ENCODE data around the gene DAAM1. TPM values are rescaled to one million over a fixed set of nuclear protein-coding genes. Genes with fewer than 3 reads are reported as not detected.

The DAAM1 gene
- total RNA-seq, 1 donor from 2014 or later, result 146 TPM

DNA sequence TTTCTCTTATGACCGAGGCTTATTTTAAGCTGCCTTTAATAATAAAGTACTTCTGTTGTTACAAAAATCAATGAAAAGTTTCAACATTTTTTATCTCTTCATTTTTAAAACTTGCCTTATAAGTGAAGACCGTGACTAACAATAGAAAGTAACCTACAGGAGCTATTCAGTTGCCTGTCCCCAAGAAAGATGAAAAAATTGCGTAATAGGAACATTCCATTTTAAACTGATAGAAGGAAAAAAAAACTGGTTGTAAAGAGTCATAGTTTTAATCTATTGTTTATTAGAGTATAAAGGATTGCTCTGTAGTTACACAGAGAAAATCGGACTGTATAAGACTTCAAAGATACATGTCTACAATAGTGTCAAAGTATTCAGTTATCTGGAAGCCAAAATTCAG is 83.3 kb downstream of the DAAM1 start:
- peaks cover 2% of the 10 kb centered on the region for H3K9me3 Mint-ChIP-seq (ENCODE audit: unreplicated experiment)
- H3K36me3 Mint-ChIP-seq (ENCODE audit: unreplicated experiment), result no peaks in the 10 kb centered on the region
- H3K4me1 Mint-ChIP-seq (ENCODE audit: low read depth, unreplicated experiment), result peaks cover 29% of the 10 kb centered on the region
- DNase-seq, result no peak
- TF ChIP-seq, protein P1, sequence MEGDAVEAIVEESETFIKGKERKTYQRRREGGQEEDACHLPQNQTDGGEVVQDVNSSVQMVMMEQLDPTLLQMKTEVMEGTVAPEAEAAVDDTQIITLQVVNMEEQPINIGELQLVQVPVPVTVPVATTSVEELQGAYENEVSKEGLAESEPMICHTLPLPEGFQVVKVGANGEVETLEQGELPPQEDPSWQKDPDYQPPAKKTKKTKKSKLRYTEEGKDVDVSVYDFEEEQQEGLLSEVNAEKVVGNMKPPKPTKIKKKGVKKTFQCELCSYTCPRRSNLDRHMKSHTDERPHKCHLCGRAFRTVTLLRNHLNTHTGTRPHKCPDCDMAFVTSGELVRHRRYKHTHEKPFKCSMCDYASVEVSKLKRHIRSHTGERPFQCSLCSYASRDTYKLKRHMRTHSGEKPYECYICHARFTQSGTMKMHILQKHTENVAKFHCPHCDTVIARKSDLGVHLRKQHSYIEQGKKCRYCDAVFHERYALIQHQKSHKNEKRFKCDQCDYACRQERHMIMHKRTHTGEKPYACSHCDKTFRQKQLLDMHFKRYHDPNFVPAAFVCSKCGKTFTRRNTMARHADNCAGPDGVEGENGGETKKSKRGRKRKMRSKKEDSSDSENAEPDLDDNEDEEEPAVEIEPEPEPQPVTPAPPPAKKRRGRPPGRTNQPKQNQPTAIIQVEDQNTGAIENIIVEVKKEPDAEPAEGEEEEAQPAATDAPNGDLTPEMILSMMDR (IDR thresholded peaks at IDR 0.05; ENCODE audit: partially characterized antibody, unreplicated experiment), result no peak
- no peaks in the 10 kb centered on the region for H3K27me3 Mint-ChIP-seq (ENCODE audit: unreplicated experiment)
- no peak overlapping the region for H3K27ac Mint-ChIP-seq (ENCODE audit: unreplicated experiment)
- no peak overlapping the region for H3K4me3 Mint-ChIP-seq (ENCODE audit: unreplicated experiment)

DNA sequence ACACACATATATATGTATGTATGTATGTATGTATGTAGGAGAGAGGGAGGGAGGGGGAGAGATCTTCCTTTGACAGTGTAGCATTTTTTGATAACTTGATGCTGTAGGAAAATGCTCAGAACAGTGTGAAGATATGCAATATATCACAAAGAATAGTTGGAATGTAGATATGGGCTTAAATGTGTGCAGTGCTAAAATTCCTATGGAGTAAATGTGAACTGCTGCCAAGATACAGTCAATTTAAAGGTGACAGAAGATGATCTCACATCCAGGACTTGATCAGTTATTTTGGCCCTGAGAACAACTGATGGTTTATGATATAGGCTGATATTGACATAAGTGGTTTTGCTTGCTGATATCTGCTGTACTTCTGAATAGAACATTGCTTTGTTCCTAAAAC is 84.2 kb downstream of the DAAM1 start:
- no peak overlapping the region for H3K27ac Mint-ChIP-seq (ENCODE audit: unreplicated experiment)
- no peaks in the 10 kb centered on the region for H3K27me3 Mint-ChIP-seq (ENCODE audit: unreplicated experiment)
- no peaks in the 10 kb centered on the region for H3K36me3 Mint-ChIP-seq (ENCODE audit: unreplicated experiment)
- peaks cover 29% of the 10 kb centered on the region for H3K4me1 Mint-ChIP-seq (ENCODE audit: low read depth, unreplicated experiment)
- H3K4me3 Mint-ChIP-seq (ENCODE audit: unreplicated experiment), result no peak overlapping the region
- TF ChIP-seq, protein P1 (IDR thresholded peaks at IDR 0.05; ENCODE audit: partially characterized antibody, unreplicated experiment), result no peak
- H3K9me3 Mint-ChIP-seq (ENCODE audit: unreplicated experiment), result peaks cover 2% of the 10 kb centered on the region
- DNase-seq, result no peak

DNA sequence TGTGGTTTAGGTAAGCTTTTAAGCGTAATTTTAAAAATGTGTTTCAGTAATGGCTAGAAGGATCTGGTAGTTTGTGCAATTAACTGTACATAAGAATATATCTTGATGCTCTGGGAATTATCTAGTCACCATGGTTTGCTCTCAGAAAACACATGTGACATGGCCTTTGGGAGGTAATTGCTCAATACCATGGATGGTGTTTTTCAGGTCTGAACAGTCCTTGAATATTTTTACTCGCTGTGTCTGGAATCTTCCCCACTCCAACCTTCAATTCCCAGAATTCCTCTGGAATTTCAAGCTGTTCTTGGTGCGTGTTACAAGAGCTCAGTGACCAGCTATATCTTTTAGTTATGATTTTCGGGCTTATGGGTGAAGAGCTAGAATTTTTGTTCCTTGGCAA is 85.3 kb downstream of the DAAM1 start:
- no peak for DNase-seq
- Mint-ChIP-seq H3K4me3 (ENCODE audit: unreplicated experiment) (peak overlapping the region; percentile 16), H3K9me3 (ENCODE audit: unreplicated experiment) (peaks cover 2% of the 10 kb centered on the region), H3K36me3 (ENCODE audit: unreplicated experiment) (no peaks in the 10 kb centered on the region), H3K27ac (ENCODE audit: unreplicated experiment) (peak overlapping the region; percentile 52), H3K4me1 (ENCODE audit: low read depth, unreplicated experiment) (peaks cover 29% of the 10 kb centered on the region), H3K27me3 (ENCODE audit: unreplicated experiment) (no peaks in the 10 kb centered on the region)
- TF ChIP-seq, protein P1 (IDR thresholded peaks at IDR 0.05; ENCODE audit: partially characterized antibody, unreplicated experiment), result no peak

DNA sequence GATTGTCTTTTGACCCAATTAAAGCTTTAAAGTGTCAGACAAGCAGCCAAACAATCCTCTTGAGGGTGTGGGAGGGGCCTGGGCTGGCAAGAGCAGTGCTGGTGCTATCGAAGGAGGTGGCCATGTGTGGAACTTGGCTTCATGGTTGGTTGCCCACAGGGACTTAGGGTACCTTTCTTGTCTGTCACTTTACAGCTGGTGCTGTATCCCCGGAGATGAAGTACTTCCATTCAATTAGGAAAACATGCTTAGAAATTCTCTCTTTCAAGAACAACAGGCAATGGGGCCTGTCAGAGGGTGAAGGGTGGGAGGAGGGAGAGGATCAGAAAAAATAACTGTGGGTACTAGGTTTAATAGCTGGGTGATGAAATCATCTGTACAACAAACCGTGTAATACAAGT is 86.5 kb downstream of the DAAM1 start:
- Mint-ChIP-seq H3K27me3 (ENCODE audit: unreplicated experiment) (no peaks in the 10 kb centered on the region), H3K4me3 (ENCODE audit: unreplicated experiment) (peak overlapping the region; percentile 68), H3K4me1 (ENCODE audit: low read depth, unreplicated experiment) (peaks cover 26% of the 10 kb centered on the region), H3K9me3 (ENCODE audit: unreplicated experiment) (no peaks in the 10 kb centered on the region), H3K27ac (ENCODE audit: unreplicated experiment) (no peak overlapping the region), H3K36me3 (ENCODE audit: unreplicated experiment) (peaks cover 4% of the 10 kb centered on the region)
- peak; percentile 59 for DNase-seq
- TF ChIP-seq, protein P1 (IDR thresholded peaks at IDR 0.05; ENCODE audit: partially characterized antibody, unreplicated experiment), result no peak

DNA sequence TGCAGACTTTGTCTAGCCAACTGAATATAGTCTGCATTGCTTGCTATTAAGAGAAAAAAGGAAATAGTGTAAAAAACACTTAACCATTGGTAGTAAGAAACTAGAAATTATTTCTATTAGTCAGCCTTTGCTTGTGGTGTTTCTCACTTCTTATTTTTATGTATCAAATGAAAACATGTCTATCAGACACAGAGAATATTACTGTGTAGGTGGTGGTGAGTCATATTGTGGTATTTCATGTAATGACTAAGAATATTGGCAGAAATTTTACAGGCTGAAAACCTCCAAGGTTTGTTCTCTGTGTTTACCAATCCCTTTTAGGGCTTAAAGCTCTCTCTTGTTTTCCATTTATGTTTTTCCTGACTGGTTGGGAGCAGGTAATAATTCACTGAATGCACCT is 87.2 kb downstream of the DAAM1 start:
- H3K27ac Mint-ChIP-seq (ENCODE audit: unreplicated experiment), result no peak overlapping the region
- H3K9me3 Mint-ChIP-seq (ENCODE audit: unreplicated experiment), result no peaks in the 10 kb centered on the region
- peaks cover 4% of the 10 kb centered on the region for H3K36me3 Mint-ChIP-seq (ENCODE audit: unreplicated experiment)
- no peak overlapping the region for H3K4me3 Mint-ChIP-seq (ENCODE audit: unreplicated experiment)
- TF ChIP-seq, protein P1 (IDR thresholded peaks at IDR 0.05; ENCODE audit: partially characterized antibody, unreplicated experiment), result no peak
- peaks cover 22% of the 10 kb centered on the region for H3K4me1 Mint-ChIP-seq (ENCODE audit: low read depth, unreplicated experiment)
- DNase-seq, result no peak
- no peaks in the 10 kb centered on the region for H3K27me3 Mint-ChIP-seq (ENCODE audit: unreplicated experiment)

All from glutamatergic neuron (in vitro differentiated cells).